ENCODE measurements around the gene IFT74. TPM values are rescaled to one million over a fixed set of nuclear protein-coding genes. Genes with fewer than 3 reads are reported as not detected.

IFT74 gene
- total and polyA plus RNA-seq, 10 of the 15 experiments (the other 5 are each of a cell fraction or from before 2014, with no cell fraction given): 7.6 to 15.4 (median 12.3) TPM

- Histone ChIP-seq H3K9ac (ENCODE audit: control insufficient read depth, insufficient read depth, low read length) (peak overlapping the region; percentile 96), H3K4me3 (peak overlapping the region; percentile 89), H2AFZ (ENCODE audit: control insufficient read depth, low read depth, low read length) (peak overlapping the region; percentile 99), H3K9me3 (replicated peaks; ENCODE audit: control insufficient read depth, insufficient read depth, low read length) (no peaks in the 10 kb centered on the region), H3K36me3 (ENCODE audit: control insufficient read depth in 2 of 2, insufficient read depth in 2 of 2, low read length in 1 of 2) (0 out of 4 replicates have a peak, but pooled peaks cover 0 to 2% of the 10 kb centered on the region in 2 experiments), H3K79me2 (ENCODE audit: control insufficient read depth, insufficient read depth, low read length) (peaks cover 42% of the 10 kb centered on the region), H3K4me2 (ENCODE audit: control insufficient read depth, insufficient read depth) (peak overlapping the region; percentile 70), H4K20me1 (ENCODE audit: control insufficient read depth, insufficient read depth) (no peaks in the 10 kb centered on the region), H3K27me3 (replicated peaks in 1 of 2; ENCODE audit: control insufficient read depth in 2 of 2, insufficient read depth in 2 of 2, low read length in 1 of 2) (no peaks in the 10 kb centered on the region), H3K27ac (ENCODE audit: control insufficient read depth, insufficient read depth) (peak overlapping the region; percentile 98), H3K4me1 (ENCODE audit: control insufficient read depth, insufficient read depth, low read length) (no peaks in the 10 kb centered on the region)
- ChIA-PET CTCF (interaction anchor here (0.5 to 2.2 kb wide), 2 partner anchors 8 to 32 kb away, joined by 4 to 9 read pairs; partner anchors contain the start of gene IFT74), SMC1A (ENCODE audit: uncharacterized antibody, unreplicated experiment) (interaction anchor here (0.6 to 1.4 kb wide), 4 partner anchors 8 to 86 kb away, joined by 3 to 6 read pairs (median 4); partner anchors contain the start of genes CAAP1 and IFT74), RAD21 (ENCODE audit: unreplicated experiment) (no interaction called here), POLR2A (interaction anchor here (0.5 to 3.0 kb wide), 6 partner anchors 8 to 1989 kb away, joined by 3 to 25 read pairs (median 6); partner anchors contain the start of genes CAAP1 and IFT74)
- WGBS (ENCODE audit: insufficient coverage, insufficient replicate concordance, low lambda C conversion rate, missing lambda C conversion rate): 1% methylated on average over 9 of the region's 9 CpGs
- TF ChIP-seq ETV6 (conservative IDR thresholded peaks at IDR 0.05 in 1 of 2, IDR thresholded peaks at IDR 0.05 in 1 of 2; ENCODE audit: borderline replicate concordance in 1 of 2, low read depth in 1 of 2) (no peak), IKZF1 (conservative IDR thresholded peaks at IDR 0.05) (no peak)
- FAIRE-seq: no peak
- in situ Hi-C loops (cut with MboI) (no loop called here), intact Hi-C loops (cut with micrococcal nuclease; ENCODE audit: unreplicated experiment) (loop anchor here (2.0 to 10.0 kb wide), 2 partner anchors 55 to 203 kb away; partner anchors contain the start of gene CAAP1)
- no peak for ATAC-seq
- no peak for DNase-seq (ENCODE audit: low read depth, low spot score)
- BruUV-seq (replicated peaks): TSS peak; percentile 92
Measured at GRCh38 chr9:26947736-26948135, 8.5 kb upstream of the IFT74 start.

GRCh38 chr9:26949637-26950069, 6.6 kb upstream of the IFT74 start:
- CTCF ChIA-PET: no interaction called here
- intact Hi-C loops (cut with micrococcal nuclease; ENCODE audit: unreplicated experiment): loop anchor here (10.0 kb wide), 1 partner anchor 205 kb away; no protein-coding TSS in a partner anchor
- Histone ChIP-seq H3K27ac (ENCODE audit: control insufficient read depth, insufficient read depth) (no peak overlapping the region), H4K20me1 (ENCODE audit: control insufficient read depth, insufficient read depth) (no peaks in the 10 kb centered on the region), H3K79me2 (ENCODE audit: control insufficient read depth, insufficient read depth, low read length) (peaks cover 23% of the 10 kb centered on the region), H3K27me3 (replicated peaks in 1 of 2; ENCODE audit: control insufficient read depth in 2 of 2, insufficient read depth in 2 of 2, low read length in 1 of 2) (no peaks in the 10 kb centered on the region), H2AFZ (ENCODE audit: control insufficient read depth, low read depth, low read length) (no peak overlapping the region), H3K9ac (ENCODE audit: control insufficient read depth, insufficient read depth, low read length) (no peak overlapping the region), H3K4me3 (no peak overlapping the region), H3K4me2 (ENCODE audit: control insufficient read depth, insufficient read depth) (no peak overlapping the region), H3K9me3 (replicated peaks; ENCODE audit: control insufficient read depth, insufficient read depth, low read length) (no peaks in the 10 kb centered on the region), H3K4me1 (ENCODE audit: control insufficient read depth, insufficient read depth, low read length) (no peaks in the 10 kb centered on the region), H3K36me3 (ENCODE audit: control insufficient read depth in 2 of 2, insufficient read depth in 2 of 2, low read length in 1 of 2) (no peaks in the 10 kb centered on the region)
- RAD21 ChIA-PET (ENCODE audit: unreplicated experiment): no interaction called here
- DNase-seq (ENCODE audit: low read depth, low spot score): no peak
- TF ChIP-seq HDAC6 (IDR thresholded peaks at IDR 0.05; ENCODE audit: unreplicated experiment) (no peak), RELA (IDR thresholded peaks at IDR 0.05; ENCODE audit: borderline replicate concordance, partially characterized antibody) (no peak), NFYB (IDR thresholded peaks at IDR 0.05; ENCODE audit: insufficient read depth, low read depth, low read length) (no peak), IRF3 (IDR thresholded peaks at IDR 0.05) (no peak)
- POLR2A ChIA-PET: no interaction called here
- in situ Hi-C loops (cut with MboI): no loop called here
- no TSS peak for BruUV-seq (replicated peaks)
- SMC1A ChIA-PET (ENCODE audit: uncharacterized antibody, unreplicated experiment): no interaction called here
- ATAC-seq: no peak
- 41% methylated on average over 6 of the region's 6 CpGs for WGBS (ENCODE audit: insufficient coverage, insufficient replicate concordance, low lambda C conversion rate, missing lambda C conversion rate)
- no peak for FAIRE-seq

Measured in GM12878 (cell line).